HG02642 (cell line): ENCODE measurements around the gene UBFD1.
"Not testable (repeated sequence)": the region's sequence is repeated elsewhere in the genome, so short reads cannot be mapped to it uniquely, and the experiment has no call there.

Source experiments
- ATAC-seq: cut with Tn5 transposase; IDR thresholded peaks from one replicate; pipeline ENCODE4 v1.9.1; 2021; ENCODE audit warnings: mild to moderate bottlenecking; ENCODE audit not compliant: unreplicated experiment, poor library complexity

Gene UBFD1

DNA sequence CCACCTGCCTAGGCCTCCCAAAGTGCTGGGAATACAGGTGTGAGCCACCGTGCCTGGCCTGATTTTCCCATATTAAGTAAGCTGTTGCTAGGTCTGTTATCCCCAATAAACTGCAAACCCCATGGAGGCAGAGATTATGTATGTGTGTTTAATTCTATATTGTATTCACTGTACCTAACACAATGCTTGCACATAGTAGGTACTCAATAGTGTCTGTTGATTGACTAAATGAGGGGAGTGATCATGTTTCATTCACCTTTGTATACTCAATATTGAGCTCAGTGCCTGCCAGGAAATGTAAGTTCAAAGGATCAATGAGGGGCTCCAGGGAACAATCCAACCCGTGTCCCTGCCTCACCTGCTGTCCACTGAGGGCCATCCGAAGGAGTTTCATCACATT is 32.6 kb upstream of the UBFD1 start:
- no peak for ATAC-seq

DNA sequence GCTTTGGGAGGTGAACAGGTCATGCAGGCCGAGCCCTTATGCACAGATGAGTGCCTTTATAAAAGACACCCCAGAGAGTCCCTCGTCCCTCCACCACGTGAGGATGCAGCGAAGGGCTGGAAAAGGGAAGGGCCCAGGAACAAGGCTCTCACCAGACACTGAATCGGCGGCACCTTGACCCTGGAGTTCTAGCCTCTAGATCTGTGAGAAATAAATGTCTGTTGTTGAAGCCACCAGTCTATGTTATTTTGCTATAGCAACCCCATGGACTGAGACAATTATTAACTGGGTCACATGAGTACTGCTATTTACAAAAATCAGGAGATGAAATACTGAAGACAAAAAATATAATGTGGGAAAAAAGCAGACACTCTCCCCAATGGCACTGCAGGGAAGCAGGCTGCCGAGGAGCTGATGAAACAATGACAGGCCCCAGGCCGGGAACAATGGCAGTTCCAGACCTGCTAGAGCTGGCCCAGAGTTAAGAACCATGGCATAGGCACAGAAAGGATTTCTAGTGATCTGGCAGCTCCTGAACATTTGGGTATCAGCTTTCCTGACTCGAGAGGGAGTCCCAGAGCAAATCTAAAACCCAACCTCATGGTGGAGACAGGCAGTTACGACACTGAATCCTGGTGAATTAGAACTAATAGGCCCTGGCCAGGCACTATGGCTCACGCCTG is 29.4 kb upstream of the UBFD1 start:
- no peak for ATAC-seq

GRCh38 chr16:23528644-23529310 is 28.8 kb upstream of the UBFD1 start:
- no peak for ATAC-seq

DNA sequence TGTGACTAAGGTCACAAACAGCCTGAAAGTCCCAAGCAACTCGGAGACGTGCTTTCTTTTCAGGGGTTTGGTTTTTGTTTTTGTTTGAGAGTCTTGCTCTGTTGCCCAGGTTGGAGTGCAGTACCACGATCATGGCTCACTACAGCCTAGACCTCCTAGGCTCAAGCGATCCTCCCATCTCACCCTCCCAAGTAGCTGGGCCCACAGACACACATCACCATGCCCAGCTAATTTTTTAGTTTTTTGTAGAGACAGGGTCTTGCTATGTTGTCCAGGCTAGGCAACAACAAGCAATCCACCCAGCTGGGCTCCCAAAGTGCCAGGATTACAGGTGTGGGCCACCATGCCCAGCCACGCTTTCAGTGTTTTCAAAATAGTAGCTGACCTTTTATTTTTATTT is 27.5 kb upstream of the UBFD1 start:
- no peak for ATAC-seq

GRCh38 chr16:23532448-23532847 is 25.1 kb upstream of the UBFD1 start:
- no peak for ATAC-seq

- ATAC-seq: no peak
Observed at GRCh38 chr16:23534868-23535860, 22.4 kb upstream of the UBFD1 start.

- ATAC-seq: no peak
Observed at GRCh38 chr16:23535901-23536300, 21.6 kb upstream of the UBFD1 start.

DNA sequence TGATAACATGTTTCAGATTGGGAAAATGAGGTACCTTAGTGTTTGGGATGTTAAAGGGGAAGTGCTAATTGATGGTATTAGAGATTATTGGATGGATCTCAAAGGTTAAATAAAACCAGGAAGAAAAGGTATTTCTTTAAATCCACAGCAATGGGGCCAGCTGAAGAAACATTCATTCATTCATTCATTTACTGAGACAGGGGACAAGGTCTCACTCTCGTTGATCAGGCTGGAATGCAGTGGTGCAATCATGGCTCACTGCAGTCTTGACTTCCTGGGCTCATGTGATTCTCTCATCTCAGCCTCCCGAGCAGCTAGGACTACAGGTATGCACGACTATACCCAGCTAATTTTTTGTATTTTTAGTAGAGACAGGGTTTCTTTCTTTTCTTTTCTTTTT is 20.1 kb upstream of the UBFD1 start:
- ATAC-seq: no peak

DNA sequence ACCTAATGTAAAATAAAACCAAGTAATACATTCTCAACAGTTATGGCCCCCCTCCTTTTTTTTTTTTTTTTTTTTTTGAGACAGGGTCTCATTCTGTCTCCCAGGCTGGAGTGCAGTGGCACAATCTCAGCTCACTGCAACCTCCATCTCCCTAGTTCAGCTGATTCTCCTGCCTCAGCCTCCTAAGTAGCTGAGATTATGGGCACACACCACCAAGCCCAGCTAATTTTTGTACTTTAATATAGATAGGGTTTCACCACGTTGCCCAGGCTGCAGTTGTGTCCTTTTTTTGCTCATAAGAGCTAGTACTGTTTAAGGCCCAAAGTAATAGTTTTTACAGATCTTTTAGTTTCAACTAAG is 18.6 kb upstream of the UBFD1 start:
- ATAC-seq: no peak

DNA sequence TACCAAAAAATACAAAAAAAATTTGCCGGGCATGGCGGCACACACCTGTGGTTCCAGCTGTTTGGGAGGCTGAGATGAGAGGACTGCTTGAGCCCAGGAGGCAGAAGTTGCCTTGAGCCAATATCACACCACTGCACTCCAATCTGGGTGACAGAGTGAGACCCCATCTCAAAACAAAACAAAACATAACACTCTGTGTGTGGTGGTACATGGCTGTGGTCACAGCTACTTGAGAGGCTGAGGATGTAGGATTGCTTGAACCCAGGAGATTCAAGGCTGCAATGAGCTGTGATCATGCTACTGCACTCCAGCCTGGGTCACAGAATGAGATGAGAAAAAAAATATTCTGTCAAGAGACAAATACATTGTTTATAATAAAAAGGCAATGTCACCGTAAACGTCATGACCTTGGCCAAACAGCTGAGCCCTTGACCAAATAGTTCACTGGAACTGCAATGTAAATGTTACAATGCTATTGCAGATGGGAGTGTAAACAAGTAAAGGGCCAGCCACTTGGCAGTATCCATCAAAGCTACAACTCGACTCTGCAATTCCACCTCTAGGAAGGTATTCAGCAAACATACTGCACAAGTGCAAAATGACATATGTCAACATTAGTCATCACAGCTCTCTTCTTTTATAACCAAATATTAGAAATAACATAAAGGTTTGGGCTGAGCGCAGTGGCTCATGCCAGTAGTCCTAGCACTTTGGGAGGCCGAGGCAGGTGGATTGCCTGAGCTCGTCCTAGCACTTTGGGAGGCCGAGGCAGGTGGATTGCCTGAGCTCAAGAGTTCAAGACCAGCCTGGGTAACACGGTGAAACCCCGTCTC is 17.3 kb upstream of the UBFD1 start:
- no peak for ATAC-seq

DNA sequence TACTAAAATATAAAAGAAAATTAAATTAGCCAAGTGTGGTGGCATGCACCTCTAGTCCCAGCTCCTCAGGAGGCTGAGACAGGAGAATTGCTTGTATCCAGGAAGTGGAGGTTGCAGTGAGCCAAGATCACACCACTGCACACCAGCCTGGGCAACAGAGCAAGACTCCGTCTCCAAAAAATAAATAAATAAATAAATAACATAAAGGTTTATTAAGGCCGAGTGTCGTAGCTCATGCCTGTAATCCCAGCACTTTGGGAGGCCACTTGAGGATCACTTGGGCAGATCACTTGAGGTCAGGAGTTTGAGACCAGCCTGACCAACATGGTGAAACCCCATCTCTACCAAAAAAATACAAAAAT is 16.7 kb upstream of the UBFD1 start:
- not testable (repeated sequence) for ATAC-seq

DNA sequence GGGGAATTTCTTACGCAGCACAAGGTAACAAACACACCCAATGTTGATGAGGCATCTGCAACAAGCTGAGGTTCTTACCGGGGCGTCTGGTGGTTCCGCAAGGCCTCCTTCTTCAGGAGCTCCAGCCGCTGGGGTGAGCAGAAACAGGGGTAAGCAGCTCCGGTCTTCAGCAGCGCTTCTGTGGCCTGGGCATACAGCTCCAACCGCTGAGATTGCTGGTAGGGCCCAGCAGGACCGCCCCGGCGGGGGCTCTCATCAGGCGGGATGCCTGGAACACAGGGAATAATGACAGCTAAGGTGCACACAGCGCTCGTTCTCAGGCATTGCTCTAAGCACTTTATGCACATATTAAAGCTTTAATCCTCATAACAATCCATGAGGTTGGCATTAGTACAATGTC is 13.1 kb upstream of the UBFD1 start:
- ATAC-seq: no peak

DNA sequence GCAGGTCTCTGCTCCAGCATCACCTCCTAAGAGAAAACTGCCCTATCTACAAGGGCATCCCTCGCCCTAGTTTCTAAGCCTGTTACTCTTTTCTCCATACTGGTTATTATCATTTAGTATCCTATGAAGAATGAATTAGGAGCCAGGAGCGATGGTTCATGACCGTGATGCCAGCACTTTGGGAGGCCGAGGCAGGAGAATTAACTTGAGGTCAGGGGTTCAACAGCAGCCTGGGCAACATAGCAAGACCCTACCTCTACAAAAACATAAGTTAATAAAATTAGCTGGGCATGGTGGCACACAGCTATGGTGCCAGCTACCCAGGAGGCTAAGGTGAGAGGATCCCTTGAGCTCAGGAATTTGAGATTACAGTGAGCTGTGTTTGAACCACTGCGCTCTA is 7.6 kb upstream of the UBFD1 start:
- no peak for ATAC-seq

DNA sequence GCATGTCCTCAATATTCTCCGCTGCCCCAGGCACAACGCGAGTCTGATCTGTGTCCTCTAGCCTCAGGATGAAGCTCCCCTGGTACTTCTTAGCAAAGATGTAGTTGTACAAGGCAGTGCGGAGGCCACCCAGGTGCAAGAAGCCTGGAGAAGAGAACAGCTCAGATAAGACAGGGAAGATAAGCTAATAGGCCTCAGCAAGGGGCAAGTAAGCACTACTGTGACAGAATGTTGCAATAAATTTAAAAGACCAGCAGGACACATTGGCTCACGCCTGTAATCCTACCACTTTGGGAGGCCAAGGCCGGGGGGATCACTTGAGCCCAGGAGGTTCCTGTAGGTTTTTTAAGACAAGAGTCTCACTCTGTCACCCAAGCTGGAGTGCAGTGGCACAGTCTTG is 5.4 kb upstream of the UBFD1 start:
- ATAC-seq: no peak

DNA sequence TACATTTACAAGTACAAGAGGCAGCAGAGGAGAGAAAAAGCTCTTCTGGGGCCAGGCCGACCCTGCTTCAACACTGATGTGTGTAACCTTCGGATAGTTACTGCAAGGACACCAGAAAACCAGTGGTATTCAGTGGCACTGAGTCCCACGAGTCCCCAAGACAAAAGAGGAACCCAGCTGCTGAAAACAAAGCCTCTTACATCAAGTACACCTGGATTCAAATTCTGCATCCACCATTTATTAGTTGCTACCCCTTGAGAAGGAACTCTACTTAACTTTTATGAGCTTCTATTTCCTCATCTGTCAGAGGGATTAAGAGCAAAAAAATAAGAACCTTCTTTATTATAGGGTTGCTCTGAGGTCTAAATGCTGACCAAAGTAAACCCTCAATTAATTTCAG is 3.0 kb upstream of the UBFD1 start:
- ATAC-seq: no peak

- peak; percentile 11 for ATAC-seq
Observed at GRCh38 chr16:23557779-23558702, 514 bp downstream of the UBFD1 start.

- no peak for ATAC-seq
Observed at GRCh38 chr16:23561586-23561985, 4.1 kb downstream of the UBFD1 start.

DNA sequence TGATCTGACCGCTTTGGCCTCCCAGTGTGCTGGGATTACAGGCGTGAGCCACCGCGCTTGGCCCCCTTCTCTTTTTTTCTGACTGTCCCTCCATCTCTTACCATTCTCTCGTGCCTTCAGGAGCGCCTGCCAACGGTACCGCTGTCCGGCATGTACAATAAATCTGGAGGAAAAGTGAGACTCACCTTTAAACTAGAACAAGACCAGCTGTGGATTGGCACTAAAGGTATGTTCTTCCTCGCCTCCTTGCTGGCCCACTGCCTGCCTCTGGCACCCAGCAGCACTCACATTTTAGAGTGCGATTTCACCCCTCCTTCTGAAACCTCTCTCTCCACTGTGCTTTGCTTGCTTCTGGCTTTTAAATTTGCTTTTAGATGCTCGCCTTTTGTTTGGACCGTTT is 5.0 kb downstream of the UBFD1 start:
- ATAC-seq: no peak

DNA sequence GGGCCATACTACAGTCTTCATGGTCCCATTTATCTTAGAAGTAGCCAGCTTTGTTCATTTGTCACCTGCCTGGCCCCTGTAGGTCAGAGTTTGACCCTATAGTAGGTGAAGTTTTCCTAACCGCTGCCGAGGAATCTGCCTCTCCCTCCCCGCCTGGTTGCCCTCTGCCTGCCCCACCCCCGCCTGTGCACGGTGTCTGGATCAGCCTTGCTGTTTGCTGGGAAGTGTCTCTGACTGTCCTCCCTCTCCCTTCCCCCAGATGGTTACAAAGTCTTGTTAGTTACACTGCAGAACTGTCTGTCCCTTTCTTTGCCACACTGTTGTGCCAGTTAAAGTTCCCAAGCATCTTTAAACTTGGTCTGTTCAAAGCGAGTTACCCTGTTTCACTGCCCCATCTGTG is 5.7 kb downstream of the UBFD1 start:
- ATAC-seq: no peak
